GM12875 (cell line): ENCODE data around the gene GPS2.
A peak's percentile ranks its signal among the peaks of the same experiment; 100 is the strongest.

Experiments used
- H3K4me3 ChIP-seq: one replicate; pipeline ENCODE4 v1.5.1; 2011; ENCODE audit warnings: low read depth, low read length, control low read depth
- TF ChIP-seq, protein P1 (sequence below): IDR thresholded peaks from 2 replicates; pipeline ENCODE4 v1.5.1; 2011; ENCODE audit warnings: low read depth, mild to moderate bottlenecking, control low read depth, inconsistent platforms, low read length, moderate library complexity, borderline replicate concordance; ENCODE audit not compliant: insufficient read depth

GPS2 gene

GRCh38 chr17:7324438-7324779, 9.2 kb upstream of the GPS2 start:
- no peak overlapping the region for H3K4me3 ChIP-seq
- TF ChIP-seq, protein P1, sequence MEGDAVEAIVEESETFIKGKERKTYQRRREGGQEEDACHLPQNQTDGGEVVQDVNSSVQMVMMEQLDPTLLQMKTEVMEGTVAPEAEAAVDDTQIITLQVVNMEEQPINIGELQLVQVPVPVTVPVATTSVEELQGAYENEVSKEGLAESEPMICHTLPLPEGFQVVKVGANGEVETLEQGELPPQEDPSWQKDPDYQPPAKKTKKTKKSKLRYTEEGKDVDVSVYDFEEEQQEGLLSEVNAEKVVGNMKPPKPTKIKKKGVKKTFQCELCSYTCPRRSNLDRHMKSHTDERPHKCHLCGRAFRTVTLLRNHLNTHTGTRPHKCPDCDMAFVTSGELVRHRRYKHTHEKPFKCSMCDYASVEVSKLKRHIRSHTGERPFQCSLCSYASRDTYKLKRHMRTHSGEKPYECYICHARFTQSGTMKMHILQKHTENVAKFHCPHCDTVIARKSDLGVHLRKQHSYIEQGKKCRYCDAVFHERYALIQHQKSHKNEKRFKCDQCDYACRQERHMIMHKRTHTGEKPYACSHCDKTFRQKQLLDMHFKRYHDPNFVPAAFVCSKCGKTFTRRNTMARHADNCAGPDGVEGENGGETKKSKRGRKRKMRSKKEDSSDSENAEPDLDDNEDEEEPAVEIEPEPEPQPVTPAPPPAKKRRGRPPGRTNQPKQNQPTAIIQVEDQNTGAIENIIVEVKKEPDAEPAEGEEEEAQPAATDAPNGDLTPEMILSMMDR, result no peak

- TF ChIP-seq, protein P1, result peak; percentile 98
Observed at GRCh38 chr17:7323731-7324437, 8.7 kb upstream of the GPS2 start.

GRCh38 chr17:7322520-7323194, 7.5 kb upstream of the GPS2 start:
- H3K4me3 ChIP-seq, result no peak overlapping the region
- TF ChIP-seq, protein P1, result no peak

More at GRCh38 chr17:7323731-7324437, 8.7 kb upstream of the GPS2 start:
- H3K4me3 ChIP-seq, result no peak overlapping the region

- H3K4me3 ChIP-seq, result no peak overlapping the region
- TF ChIP-seq, protein P1, result no peak
Observed at GRCh38 chr17:7321466-7321865, 6.3 kb upstream of the GPS2 start.

DNA sequence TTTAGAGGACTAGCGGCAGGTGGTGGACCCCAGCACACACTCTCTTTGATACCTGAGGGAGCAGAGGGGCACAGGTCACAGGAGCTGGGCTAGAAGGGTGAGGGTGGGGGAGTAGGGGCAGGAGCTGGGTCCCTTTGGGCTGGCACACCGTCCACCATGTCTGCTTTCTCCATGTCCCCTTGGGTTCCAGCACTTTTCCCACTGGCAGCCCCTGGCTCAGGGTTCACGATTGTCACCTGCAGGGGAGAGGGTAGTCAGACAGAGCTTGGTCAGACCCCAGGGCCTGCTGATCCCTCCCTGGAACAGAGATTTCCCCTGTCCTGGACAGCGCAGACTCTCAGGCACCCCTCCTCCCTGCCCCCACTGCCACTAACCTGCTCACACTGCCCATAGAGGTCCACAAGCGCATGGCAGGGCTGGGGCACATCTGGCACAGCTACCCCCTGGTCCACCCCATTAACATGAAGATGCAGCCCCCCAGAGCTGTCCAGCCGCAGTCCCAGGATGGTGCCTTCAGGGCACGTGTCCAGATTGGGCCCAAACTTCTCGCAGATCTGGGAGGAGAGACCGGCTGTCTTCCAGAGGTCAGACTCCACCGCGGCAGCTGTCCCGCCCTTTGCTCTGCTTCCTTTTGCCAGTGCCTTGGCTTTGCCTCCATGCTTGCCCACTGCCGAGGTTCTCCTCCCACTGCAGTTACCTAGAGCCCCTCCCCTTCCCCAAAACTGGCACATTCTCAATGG, 3.1 kb upstream of the GPS2 start:
- H3K4me3 ChIP-seq, result no peak overlapping the region
- TF ChIP-seq, protein P1, result no peak

DNA sequence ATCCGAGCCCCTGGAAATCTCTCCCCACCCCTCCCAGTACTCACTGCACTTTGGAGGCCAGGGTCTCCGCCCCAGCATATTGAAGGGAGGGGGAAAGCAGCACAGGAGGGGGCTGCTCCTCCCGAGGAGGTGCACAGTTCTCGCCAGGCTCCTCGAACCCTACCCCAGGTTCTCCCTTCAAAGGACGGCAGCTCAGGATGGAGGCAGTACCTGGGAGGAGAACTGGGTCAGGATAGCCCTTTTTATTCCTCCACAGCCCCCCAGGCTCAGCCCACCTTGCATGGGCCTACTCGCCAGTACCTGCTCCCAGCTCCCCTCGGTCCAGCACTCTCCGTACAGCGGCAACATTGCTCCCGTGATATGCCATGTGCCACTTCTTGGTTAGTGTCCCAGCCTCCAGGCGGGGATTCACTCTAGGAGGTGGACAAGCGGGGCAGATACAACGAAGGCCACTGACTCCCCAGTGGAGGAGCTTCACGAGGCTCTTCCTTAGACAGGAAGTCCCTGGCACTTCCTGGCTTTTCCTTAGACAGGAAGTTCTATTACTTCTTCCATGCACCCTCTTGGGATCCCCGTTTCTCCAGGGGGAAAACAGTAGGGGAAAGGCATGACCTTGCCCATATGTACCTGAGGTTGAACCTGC, 2.1 kb upstream of the GPS2 start:
- TF ChIP-seq, protein P1, result no peak
- no peak overlapping the region for H3K4me3 ChIP-seq
